Thyroid gland (tissue), 4 donors: Measurements from ENCODE around the gene CNTN1.

Source experiments
- CTCF ChIP-seq, 6 experiments: fragments of 200-600 bp in 3 of 6; fragments of 450-650 bp in 3 of 6; sonication (generic) in 3 of 6; IDR thresholded peaks; one replicate each; pipeline ENCODE4 v1.5.1; 2016 to 2019; ENCODE audit warnings: antibody characterized with exemption in 6 of 6, mild to moderate bottlenecking in 2 of 6, inconsistent platforms in 1 of 6, moderate library complexity in 1 of 6
- POLR2A ChIP-seq, 2 donors: fragments of 450-650 bp; IDR thresholded peaks; one replicate each; pipeline ENCODE4 v1.6.1; 2017; ENCODE audit warnings: antibody characterized with exemption in 2 of 2, mild to moderate bottlenecking in 2 of 2, moderate library complexity in 1 of 2

GRCh38 chr12:40953076-40953475, 260.8 kb downstream of the CNTN1 start:
- TF ChIP-seq CTCF (IDR thresholded peaks at IDR 0.05) (no peak), POLR2A (IDR thresholded peaks at IDR 0.05) (no peak)
